Measurements from ENCODE around the gene AOAH. TPM values are rescaled to one million over a fixed set of nuclear protein-coding genes. Genes with fewer than 3 reads are reported as not detected.

Gene AOAH
- total and polyA plus RNA-seq, 9 of the 15 experiments (the other 6 are each of a cell fraction or from before 2014, with no cell fraction given) = not detected

DNA sequence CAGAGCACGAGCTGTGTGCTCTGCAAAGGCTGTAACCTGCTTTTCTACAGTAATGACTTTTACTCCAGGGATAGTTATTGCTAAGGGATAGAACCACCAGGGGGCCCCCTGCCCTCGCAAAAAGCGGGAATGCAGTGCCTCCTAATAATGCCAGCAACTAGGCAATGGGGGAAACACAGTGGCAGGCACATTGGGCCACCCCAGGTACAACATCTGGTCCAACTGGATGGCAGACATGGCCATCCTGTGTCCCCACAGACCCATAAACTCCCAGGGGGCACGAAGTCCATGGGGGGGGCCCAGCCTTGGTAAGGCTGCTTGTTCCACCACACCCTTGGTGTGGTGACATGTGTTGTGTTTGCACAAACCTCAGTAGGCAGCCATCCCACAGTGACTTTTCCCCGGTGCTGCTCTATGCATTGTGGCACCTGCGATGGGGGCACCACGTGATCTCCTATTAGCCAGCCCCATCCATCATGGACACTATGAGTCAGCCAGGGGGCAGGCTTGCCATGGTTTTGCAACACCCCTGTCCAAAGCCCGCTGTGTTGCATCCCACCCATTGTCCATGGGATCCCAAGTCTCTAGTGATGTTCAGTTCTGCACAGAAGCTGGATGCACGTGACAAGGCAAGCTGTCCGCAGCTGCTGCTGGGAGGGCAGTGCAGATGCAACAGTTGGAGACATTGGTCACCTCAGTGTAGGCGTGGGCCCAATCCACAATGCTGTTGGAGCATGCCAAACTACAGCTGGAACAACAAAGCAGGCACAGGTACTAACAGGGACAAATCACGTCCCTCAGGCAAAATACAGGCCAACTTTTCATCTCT is 250.6 kb downstream of the AOAH start (continued):
- TF ChIP-seq, protein P1, sequence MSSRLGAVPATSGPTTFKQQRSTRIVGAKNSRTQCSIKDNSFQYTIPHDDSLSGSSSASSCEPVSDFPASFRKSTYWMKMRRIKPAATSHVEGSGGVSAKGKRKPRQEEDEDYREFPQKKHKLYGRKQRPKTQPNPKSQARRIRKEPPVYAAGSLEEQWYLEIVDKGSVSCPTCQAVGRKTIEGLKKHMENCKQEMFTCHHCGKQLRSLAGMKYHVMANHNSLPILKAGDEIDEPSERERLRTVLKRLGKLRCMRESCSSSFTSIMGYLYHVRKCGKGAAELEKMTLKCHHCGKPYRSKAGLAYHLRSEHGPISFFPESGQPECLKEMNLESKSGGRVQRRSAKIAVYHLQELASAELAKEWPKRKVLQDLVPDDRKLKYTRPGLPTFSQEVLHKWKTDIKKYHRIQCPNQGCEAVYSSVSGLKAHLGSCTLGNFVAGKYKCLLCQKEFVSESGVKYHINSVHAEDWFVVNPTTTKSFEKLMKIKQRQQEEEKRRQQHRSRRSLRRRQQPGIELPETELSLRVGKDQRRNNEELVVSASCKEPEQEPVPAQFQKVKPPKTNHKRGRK (tag; IDR thresholded peaks at IDR 0.05) = no peak
- TF ChIP-seq CTBP1 (IDR thresholded peaks at IDR 0.05; ENCODE audit: borderline replicate concordance) (peak; percentile 35; the same call in 1 of the 2 replicates), MAZ (CRISPR knock-in tag; conservative IDR thresholded peaks at IDR 0.05 in 1 of 2, IDR thresholded peaks at IDR 0.05 in 1 of 2) (peak in 1 of 2 experiments; percentile 46; a peak in 1 of 4 replicates), ARID2 (IDR thresholded peaks at IDR 0.05) (peak; percentile 69; the same call in 1 of the 2 replicates), CTCFL (IDR thresholded peaks at IDR 0.05; ENCODE audit: borderline replicate concordance, insufficient read depth, low read depth, low read length, poor library complexity, severe bottlenecking) (peak; percentile 55), HNRNPLL (IDR thresholded peaks at IDR 0.05; ENCODE audit: low read depth, low read length, poor library complexity, severe bottlenecking) (peak; percentile 10), STAG1 (CRISPR knock-in tag; IDR thresholded peaks at IDR 0.05; ENCODE audit: borderline replicate concordance) (peak; percentile 11; the same call in 1 of the 2 replicates), SMAD4 (CRISPR knock-in tag; conservative IDR thresholded peaks at IDR 0.05) (no peak), MEIS2 (IDR thresholded peaks at IDR 0.05; ENCODE audit: partially characterized antibody) (peak; percentile 41), HDAC2 (IDR thresholded peaks at IDR 0.05) (0 out of 2 replicates have a peak, but pooled peaks have one; percentile 28), ZNF764 (CRISPR knock-in tag; IDR thresholded peaks at IDR 0.05; ENCODE audit: low read depth) (no peak), BRCA1 (IDR thresholded peaks at IDR 0.05) (no peak), BRCA1 (CRISPR knock-in tag; IDR thresholded peaks at IDR 0.05) (no peak)
- TF ChIP-seq, protein P2, sequence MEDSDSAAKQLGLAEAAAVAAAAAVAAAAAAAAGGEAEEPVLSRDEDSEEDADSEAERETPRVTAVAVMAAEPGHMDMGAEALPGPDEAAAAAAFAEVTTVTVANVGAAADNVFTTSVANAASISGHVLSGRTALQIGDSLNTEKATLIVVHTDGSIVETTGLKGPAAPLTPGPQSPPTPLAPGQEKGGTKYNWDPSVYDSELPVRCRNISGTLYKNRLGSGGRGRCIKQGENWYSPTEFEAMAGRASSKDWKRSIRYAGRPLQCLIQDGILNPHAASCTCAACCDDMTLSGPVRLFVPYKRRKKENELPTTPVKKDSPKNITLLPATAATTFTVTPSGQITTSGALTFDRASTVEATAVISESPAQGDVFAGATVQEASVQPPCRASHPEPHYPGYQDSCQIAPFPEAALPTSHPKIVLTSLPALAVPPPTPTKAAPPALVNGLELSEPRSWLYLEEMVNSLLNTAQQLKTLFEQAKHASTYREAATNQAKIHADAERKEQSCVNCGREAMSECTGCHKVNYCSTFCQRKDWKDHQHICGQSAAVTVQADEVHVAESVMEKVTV (CRISPR knock-in tag; IDR thresholded peaks at IDR 0.05) = peak; percentile 84
- TF ChIP-seq, protein P3, sequence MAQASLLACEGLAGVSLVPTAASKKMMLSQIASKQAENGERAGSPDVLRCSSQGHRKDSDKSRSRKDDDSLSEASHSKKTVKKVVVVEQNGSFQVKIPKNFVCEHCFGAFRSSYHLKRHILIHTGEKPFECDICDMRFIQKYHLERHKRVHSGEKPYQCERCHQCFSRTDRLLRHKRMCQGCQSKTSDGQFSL (CRISPR knock-in tag; IDR thresholded peaks at IDR 0.05) = peak; percentile 93
- TF ChIP-seq, protein P3 (tag; IDR thresholded peaks at IDR 0.05) = 0 out of 4 replicates have a peak, but pooled peaks of 1 of the 2 experiments have one; percentile 39
- TF ChIP-seq, protein P4, sequence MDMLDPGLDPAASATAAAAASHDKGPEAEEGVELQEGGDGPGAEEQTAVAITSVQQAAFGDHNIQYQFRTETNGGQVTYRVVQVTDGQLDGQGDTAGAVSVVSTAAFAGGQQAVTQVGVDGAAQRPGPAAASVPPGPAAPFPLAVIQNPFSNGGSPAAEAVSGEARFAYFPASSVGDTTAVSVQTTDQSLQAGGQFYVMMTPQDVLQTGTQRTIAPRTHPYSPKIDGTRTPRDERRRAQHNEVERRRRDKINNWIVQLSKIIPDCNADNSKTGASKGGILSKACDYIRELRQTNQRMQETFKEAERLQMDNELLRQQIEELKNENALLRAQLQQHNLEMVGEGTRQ (CRISPR knock-in tag; IDR thresholded peaks at IDR 0.05) = peak; percentile 88
- TF ChIP-seq, protein P5, sequence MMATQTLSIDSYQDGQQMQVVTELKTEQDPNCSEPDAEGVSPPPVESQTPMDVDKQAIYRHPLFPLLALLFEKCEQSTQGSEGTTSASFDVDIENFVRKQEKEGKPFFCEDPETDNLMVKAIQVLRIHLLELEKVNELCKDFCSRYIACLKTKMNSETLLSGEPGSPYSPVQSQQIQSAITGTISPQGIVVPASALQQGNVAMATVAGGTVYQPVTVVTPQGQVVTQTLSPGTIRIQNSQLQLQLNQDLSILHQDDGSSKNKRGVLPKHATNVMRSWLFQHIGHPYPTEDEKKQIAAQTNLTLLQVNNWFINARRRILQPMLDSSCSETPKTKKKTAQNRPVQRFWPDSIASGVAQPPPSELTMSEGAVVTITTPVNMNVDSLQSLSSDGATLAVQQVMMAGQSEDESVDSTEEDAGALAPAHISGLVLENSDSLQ (IDR thresholded peaks at IDR 0.05) = peak; percentile 51
